HTERT RPE-1 (cell line): ENCODE data around the gene PHF24.
"Not testable (repeated sequence)": the region's sequence is repeated elsewhere in the genome, so short reads cannot be mapped to it uniquely, and the experiment has no call there.

ENCODE experiments used
- in situ Hi-C: fragments of 300-500 bp; cut with MboI; formaldehyde crosslinking; loops from 4 replicates; pipeline ENCODE4 v1.14.3; 2020; ENCODE audit warnings: low sequenced_read_pairs

PHF24 gene

DNA sequence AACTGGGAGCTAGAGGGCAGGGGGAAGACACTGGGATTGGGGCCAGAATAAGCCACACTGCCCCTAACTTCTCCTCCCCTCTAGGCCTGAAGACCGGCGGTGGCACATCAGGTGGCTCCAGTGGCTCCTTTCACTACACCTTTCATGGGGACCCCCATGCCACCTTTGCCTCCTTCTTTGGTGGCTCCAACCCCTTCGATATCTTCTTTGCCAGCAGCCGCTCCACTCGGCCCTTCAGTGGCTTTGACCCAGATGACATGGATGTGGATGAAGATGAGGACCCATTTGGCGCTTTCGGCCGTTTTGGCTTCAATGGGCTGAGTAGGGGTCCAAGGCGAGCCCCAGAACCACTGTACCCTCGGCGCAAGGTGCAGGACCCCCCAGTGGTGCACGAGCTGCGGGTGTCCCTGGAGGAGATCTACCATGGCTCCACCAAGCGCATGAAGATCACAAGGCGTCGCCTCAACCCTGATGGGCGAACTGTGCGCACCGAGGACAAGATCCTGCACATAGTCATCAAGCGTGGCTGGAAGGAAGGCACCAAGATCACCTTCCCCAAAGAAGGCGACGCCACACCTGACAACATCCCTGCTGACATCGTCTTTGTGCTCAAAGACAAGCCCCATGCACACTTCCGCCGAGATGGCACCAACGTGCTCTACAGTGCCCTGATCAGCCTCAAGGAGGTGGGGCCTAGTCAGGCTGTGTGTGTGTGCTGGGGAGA lies 38.3 kb downstream of the PHF24 start:
- in situ Hi-C loops = no loop called here

DNA sequence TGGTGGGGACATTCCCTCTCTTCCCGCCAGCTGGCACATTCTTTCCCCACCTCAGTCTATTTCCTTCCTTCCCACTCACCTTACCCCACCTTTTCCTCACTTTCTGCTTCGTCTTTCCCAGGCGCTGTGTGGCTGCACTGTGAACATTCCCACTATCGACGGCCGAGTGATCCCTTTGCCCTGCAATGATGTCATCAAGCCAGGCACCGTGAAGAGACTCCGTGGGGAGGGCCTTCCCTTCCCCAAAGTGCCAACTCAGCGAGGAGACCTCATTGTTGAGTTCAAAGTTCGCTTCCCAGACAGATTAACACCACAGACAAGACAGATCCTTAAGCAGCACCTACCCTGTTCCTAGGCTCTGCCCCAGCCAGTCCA lies 38.8 kb downstream of the PHF24 start:
- in situ Hi-C loops = no loop called here

DNA sequence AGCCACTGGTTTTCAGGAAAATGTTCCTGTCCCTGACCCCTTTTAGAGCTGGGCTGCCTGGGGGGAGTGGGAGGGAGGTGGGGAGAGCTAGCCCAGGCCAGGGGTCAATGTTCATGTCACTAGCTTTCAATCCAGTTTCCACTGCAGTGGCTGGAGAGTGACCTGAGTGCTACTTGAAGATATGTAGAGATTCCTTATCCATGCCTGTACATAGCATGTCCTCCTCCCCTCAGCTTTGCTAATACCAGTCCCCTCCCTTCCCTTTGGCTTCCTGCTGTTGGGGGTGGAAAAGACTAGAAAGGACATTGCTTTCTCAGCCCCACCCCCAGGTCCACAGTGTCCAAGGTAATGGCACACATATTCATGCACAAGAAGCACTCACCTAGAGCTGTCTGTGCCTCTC lies 39.3 kb downstream of the PHF24 start:
- in situ Hi-C loops = no loop called here

DNA sequence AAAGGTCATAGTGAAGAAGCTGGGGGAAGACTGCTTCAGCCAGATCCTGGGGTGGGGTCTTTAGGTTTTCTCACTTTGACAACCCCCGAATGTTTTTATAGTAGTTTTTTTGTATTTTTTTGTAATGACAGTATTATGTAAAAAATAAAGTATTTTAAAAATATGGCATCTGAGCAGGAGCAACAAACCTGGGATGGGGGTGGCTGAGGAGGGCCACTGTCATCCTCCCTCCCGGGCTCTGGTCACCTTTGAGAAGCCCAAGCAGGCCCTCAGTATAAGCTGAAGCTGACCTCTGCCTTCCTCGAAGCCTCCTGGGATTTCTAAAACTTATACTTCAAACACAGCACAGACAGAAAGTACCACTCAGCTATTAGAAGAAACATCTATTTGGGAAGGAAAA lies 40.2 kb downstream of the PHF24 start:
- in situ Hi-C loops = no loop called here

DNA sequence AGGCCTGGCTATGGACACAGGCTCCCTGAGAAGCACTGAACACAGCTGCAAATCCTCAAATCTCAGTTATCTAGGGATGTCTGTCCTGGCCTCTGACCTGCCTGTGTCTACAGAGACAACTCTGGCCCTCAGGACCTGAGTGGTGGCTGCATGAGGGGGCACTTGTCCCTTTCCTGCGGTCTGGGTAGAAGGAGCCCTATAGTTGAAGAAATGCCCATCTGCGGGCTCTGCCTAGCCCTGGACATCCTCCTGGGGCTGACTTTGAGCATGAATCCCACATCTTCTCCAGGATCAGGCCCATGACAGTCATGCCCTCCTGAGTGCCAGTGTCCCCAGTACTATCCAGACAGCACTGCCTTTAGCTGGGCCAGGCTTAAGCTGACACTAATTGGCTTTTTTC lies 41.5 kb downstream of the PHF24 start:
- in situ Hi-C loops = no loop called here

DNA sequence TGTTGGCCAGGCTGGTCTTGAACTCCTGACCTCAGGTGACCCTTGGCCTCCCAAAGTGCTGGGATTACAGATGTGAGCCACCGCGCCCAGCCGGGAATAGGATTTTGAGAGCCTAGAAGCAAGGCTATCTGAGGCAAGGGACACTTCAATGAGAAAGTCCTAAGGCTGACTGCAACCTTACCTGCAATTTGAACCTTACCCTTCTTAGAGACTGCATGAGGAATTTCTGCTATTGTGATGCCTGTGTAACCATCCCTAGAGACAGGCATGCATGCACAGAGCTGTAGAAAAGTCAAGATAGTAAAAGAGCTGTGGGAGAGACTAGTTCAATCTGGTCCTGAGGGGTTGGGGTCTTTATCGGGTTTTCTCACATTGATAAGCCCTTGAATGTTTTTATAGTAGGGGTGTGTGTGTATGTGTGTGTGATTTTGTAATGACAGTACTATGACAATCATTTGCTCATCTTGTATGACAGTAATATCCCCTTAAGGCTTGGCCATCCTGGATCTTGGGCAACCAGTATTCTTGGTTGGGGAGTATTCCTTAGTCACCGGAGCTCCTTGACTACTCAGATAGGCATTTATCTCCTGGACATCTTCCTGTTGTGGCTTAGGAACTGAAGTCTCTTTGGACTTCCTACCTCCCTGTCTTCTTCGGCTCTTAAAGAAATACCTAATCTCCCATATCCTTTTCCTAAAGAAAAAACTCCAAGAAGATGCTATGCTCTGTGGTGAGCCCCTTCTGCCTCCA lies 42.6 kb downstream of the PHF24 start:
- in situ Hi-C loops = no loop called here

DNA sequence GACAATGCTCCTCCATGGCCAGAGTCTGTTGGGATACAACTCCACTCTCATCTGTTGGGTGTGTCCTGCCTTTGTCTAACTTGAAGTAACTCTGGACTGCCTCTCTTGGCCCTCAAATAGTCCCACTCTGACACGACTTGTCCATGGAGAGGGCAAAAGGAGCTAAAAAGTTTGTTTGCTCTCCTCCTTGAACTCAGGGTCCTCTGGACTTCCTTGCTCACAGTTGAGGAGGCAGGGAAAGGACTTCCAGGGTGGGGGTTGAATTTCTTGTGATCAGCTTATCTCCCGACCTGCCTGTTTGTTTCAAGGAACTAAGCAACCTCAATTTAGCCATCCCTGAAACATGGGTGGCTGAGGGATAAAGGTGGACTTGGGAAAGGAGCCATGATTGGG lies 43.2 kb downstream of the PHF24 start:
- in situ Hi-C loops = no loop called here

DNA sequence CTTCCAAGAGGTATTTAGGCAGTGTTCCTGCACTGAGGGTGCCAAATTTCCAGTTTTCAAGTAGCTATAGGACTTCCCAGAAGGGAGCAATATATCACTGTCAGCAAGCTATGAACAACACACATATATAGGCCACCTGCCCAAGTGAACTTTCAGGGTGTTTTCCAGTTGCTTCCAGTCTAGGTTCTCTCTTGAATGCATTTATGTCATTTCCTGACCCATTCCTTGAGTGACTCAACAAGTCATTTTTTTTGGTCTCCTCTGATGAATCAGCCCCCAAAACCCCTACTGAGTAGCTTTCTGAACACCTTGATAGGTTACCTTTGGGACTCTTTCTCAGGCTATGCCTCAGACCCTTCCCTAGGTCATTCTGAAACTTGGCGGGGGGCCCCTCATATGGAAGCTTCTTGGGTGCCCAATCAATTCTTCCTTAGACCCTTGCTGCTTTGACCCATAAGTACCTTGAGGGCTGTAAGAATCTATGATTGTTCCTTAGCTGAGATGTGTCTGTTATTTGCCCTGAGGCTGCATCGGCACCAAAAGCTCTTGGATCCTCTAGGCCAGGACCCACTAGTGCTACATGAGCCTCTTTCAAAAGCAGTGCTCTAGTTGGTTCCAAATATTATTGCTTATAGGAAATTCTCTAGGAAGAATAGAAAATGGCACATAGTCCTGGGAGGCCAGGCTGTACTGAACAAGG lies 43.9 kb downstream of the PHF24 start:
- in situ Hi-C loops = no loop called here

DNA sequence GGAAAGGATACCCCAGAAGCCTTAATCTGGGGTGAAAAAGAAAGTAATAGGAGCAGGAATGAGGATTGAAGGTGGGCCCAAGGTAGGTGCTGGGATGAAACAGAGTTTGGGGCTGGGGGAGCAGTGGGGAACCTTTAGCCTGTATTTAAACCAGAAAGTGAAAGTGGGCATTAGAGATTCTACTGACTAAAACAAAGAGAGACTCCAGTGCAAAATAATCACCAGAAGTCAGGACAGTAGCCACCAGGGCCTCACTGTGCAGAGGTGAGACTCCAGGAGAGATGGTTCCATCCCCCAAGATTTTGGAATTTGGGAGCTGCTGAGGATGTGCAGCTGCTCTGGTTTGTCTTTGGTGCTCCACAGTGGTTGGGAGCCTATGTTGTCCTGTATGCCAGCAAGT lies 44.5 kb downstream of the PHF24 start:
- in situ Hi-C loops = no loop called here

DNA sequence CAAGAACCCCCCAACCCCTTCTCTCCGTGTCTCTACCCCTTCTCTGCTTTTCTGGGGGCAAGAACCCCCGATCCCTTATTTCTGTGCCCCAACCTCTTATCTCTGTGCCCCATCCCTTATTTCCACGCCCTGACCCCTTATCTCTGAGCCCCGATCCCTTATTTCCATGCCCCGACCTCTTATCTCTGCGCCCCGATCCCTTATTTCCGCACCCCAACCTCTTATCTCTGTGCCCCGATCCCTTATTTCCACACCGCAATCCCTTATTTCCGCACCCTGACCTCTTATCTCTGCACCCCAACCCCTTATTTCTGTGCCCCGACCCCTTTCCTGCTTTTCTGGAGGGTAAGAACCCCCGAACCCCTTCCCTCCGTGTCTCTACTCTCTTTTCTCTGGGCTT lies 46.2 kb downstream of the PHF24 start:
- in situ Hi-C loops = not testable (repeated sequence)

DNA sequence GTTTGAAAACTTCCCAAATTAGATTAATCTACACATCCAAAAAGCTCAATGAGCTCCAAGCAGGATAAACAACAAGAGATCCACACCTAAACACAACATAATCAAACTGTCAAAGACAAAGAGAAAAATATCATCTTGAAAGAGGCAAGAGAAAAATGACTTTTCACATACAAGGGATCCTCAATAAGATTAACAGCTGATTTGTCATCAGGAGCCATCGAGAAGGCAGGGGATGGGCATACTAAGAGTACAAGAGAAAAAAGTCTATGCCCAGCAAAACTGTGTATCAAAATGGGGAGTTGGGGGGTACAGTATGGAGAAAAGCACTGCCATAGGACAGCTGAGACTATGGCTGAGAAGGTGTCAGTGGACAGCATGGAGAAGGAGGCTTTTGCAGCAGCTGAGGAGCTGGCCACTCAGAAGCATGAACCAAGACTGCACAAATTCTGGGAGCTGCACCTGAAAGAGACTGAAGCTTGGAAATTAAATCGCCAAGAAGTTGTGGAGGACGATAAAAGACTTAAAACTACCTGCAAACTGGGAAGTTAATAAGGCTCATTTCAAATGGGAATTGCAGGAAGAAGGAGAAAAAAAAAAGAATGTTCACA lies 52.4 kb downstream of the PHF24 start:
- in situ Hi-C loops = no loop called here

DNA sequence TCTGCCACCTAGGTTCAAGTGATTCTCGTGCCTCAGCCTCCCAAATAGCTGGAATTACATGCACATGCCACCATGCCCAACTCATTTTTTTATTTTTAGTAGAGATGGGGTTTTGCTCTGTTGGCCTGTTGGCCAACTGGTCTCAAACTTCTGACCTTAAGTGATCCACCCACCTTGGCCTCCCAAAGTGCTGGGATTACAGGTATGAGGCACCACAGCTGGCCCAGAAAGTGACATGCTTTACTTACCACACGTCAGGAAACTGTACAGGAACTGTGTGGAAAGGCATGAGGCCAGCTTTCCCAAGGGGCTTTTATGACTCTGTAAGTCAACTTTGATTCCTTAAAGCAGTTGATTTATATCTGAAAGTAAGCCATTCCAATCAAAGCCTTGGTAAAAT lies 56.4 kb downstream of the PHF24 start:
- in situ Hi-C loops = no loop called here

DNA sequence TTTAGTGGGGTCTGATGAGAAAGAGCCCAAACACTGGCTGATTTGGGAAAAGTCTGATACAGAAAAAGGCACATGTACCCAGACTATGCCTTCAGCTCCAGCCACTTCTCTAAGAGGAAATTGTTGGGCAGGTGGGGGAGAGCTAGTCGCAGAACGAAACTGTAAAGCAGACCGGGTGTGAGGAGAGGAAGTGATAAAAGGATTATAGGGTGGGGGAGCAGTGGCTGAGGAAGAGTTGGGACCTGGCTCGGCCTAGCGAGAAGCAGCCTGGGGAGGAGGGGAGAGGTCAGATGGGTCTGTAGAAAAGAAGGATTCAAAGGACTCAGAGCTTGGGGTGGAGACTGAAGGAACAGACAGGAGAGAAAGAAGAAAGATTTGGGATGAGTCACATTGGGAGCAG lies 65.4 kb downstream of the PHF24 start:
- in situ Hi-C loops = not testable (repeated sequence)

DNA sequence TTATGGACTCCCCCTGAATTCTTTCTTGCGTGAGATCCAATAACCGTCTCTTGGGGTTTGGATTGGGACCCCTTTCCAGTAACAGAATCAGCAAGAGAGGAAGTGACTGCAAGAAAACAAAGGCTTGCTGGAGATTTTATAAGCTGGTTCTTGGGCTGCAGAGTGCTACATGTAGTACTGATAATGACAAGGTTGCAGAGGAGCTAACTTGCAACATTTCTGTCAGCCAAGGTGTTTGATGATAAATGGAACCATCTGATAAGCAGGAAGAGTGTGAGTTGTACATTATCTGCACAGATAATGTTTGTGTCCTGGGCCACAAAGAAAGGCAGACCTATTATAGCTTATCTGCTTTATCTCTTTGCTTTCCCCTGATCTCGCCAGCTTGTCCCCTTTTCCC lies 68.6 kb downstream of the PHF24 start:
- in situ Hi-C loops = no loop called here

DNA sequence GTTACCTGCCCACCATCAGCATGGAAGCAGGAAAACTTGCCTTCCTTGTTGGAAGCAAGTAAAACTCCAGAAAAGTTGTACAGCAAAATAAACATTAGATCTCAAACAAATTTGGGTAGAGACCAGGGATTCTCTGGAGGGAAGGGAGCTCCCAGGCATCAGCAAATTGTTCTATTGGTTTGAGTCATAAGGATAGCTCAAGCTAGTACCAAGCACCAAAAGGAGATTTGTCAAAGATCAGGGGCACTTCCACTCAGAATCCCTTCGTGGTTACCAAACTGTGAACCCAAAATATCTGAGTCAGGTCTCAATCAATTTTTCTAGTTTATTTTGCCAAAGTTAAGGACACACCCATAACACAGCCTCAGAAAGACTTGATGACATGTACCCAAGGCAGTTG lies 69.3 kb downstream of the PHF24 start:
- in situ Hi-C loops = no loop called here

DNA sequence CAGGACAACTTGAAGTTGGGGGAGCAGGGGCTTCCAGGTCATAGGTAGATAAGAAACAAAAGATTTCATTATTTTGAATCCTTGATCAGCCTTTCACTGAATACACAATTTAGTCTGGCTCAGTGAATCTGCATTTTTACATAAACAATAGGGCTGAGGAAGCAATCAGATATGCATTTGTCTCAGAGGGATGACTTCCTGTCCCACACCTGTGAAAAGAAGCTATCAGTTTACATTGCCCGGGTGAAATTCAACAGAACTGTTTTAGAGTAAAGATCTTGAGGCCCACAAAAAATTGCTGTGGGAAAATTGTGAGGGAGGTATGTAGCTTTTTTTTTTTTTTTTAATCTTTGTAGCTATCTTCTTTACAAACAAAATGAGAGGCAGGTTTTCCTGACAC lies 69.8 kb downstream of the PHF24 start:
- in situ Hi-C loops = no loop called here

DNA sequence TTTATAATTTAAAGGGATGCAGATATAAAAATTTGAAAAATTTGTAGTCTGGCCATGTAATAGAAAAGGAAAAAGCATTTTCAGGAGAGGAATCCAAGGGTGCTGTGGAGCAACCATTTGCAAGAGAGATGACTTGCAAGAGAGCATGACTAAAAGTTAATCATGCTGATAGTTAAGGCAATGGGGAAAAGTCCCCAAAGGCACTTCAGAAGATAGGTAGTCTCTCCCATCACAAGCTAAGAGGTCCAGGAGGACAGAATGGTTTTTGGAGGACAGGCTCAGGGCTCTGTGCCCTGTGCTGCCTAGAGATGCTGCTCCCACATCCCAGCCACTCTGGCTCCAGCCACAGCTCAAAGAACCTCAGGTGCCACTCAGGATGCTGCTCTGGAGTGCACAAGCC lies 70.3 kb downstream of the PHF24 start:
- in situ Hi-C loops = no loop called here

DNA sequence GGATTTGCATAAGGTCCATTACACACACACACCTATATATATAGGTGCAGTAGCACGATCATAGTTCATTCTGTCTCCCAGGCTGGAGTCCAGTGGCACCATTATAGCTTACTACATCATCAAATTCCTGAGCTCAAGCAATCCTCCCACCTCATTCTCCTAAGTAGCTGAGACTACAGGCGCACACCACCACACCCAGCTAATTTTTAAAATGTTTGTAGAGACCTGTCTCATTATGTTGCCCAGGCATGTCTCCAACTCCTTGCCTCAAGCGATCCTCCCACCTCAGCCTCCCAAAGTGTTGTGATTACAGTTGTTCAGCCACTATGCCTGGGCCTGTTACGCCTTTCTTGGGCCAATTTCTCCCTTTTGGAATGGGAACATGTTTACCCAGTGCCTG lies 71.2 kb downstream of the PHF24 start:
- in situ Hi-C loops = no loop called here

DNA sequence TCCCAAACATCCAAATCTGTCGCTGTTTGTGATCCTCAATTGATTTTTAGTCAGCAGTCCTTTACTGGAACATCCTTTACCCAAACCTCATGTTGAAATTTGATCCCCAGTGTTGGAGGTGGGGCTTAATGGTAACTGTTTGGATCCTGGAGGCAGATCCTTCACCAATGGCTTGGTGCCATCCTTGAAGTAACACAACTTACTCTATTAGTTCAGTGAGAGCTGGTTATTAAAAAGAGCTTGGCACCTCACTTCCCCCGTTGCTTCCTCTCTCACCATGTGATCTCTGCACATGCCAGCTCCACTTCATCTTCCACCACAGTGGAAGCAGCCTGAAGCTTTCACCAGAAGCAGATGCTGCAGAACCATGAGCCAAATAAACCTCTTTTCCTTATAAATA lies 71.8 kb downstream of the PHF24 start:
- in situ Hi-C loops = no loop called here
